ENCODE data around the gene DGKI. TPM values are rescaled to one million over a fixed set of nuclear protein-coding genes. Genes with fewer than 3 reads are reported as not detected.

The DGKI gene
- total RNA-seq, 4 donors from 2014 or later, result 0.44 to 1.1 (median 1.0) TPM; not detected in 1

GRCh38 chr7:137443616-137444015, 403.2 kb downstream of the DGKI start:
- Histone ChIP-seq H3K4me3 (no peak overlapping the region), H3K9me3 (no peaks in the 10 kb centered on the region), H3K36me3 (no peaks in the 10 kb centered on the region), H3K27ac (no peak overlapping the region), H3K27me3 (no peaks in the 10 kb centered on the region), H3K4me1 (no peaks in the 10 kb centered on the region)
- 20 to 25% methylated on average over 2 of the region's 2 CpGs for WGBS, 2 donors
- intact Hi-C loops (cut with DNase I), result no loop called here
- TF ChIP-seq CTCF (IDR thresholded peaks at IDR 0.05) (no peak), POLR2A (IDR thresholded peaks at IDR 0.05) (no peak)
- DNase-seq, result no peak

GRCh38 chr7:137441451-137441850, 405.3 kb downstream of the DGKI start:
- H3K27me3 ChIP-seq, result no peaks in the 10 kb centered on the region
- intact Hi-C loops (cut with DNase I), result no loop called here
- WGBS, 2 donors, result 57 to 76% methylated on average over 3 of the region's 3 CpGs
- no peak overlapping the region for H3K4me3 ChIP-seq
- no peaks in the 10 kb centered on the region for H3K36me3 ChIP-seq
- DNase-seq, result no peak
- no peaks in the 10 kb centered on the region for H3K9me3 ChIP-seq
- TF ChIP-seq POLR2A (IDR thresholded peaks at IDR 0.05), result no peak
- TF ChIP-seq CTCF (IDR thresholded peaks at IDR 0.05), result no peak
- H3K4me1 ChIP-seq, result no peaks in the 10 kb centered on the region
- H3K27ac ChIP-seq, result no peak overlapping the region

GRCh38 chr7:137439829-137440825, 406.6 kb downstream of the DGKI start:
- whole genome bisulfite sequencing, 2 donors, result 69 to 74% methylated on average over 6 of the region's 6 CpGs

GRCh38 chr7:137434946-137435345, 411.8 kb downstream of the DGKI start:
- no peaks in the 10 kb centered on the region for H3K4me1 ChIP-seq
- H3K4me3 ChIP-seq, result no peak overlapping the region
- no peak overlapping the region for H3K27ac ChIP-seq
- no peaks in the 10 kb centered on the region for H3K36me3 ChIP-seq
- H3K27me3 ChIP-seq, result no peaks in the 10 kb centered on the region
- intact Hi-C loops (cut with DNase I), result no loop called here
- no peak for DNase-seq
- H3K9me3 ChIP-seq, result no peaks in the 10 kb centered on the region
- TF ChIP-seq POLR2A (IDR thresholded peaks at IDR 0.05) (no peak), CTCF (IDR thresholded peaks at IDR 0.05) (no peak)

More at GRCh38 chr7:137439829-137440825, 406.6 kb downstream of the DGKI start:
- intact Hi-C loops (cut with DNase I), result no loop called here
- Histone ChIP-seq H3K4me3 (no peak overlapping the region), H3K4me1 (no peaks in the 10 kb centered on the region), H3K36me3 (no peaks in the 10 kb centered on the region), H3K27me3 (no peaks in the 10 kb centered on the region), H3K27ac (no peak overlapping the region), H3K9me3 (no peaks in the 10 kb centered on the region)
- no peak for DNase-seq
- TF ChIP-seq POLR2A (IDR thresholded peaks at IDR 0.05) (no peak), CTCF (IDR thresholded peaks at IDR 0.05) (no peak)

- Histone ChIP-seq H3K27ac (no peak overlapping the region), H3K4me3 (no peak overlapping the region), H3K36me3 (no peaks in the 10 kb centered on the region), H3K9me3 (no peaks in the 10 kb centered on the region), H3K27me3 (no peaks in the 10 kb centered on the region), H3K4me1 (no peaks in the 10 kb centered on the region)
- TF ChIP-seq POLR2A (IDR thresholded peaks at IDR 0.05) (no peak), CTCF (IDR thresholded peaks at IDR 0.05) (no peak)
- intact Hi-C loops (cut with DNase I), result no loop called here
- DNase-seq, result no peak
These were observed 412.2 kb downstream of the DGKI start for GRCh38 chr7:137434530-137434929.
